ENCODE results near the gene DCUN1D3.
"Not testable (repeated sequence)": the region's sequence is repeated elsewhere in the genome, so short reads cannot be mapped to it uniquely, and the experiment has no call there.

The DCUN1D3 gene

GRCh38 chr16:20822521-20823325, 77.4 kb downstream of the DCUN1D3 start:
- DNase-seq (ENCODE audit: low read depth), result no peak

GRCh38 chr16:20821682-20822081, 78.5 kb downstream of the DCUN1D3 start:
- no peak for DNase-seq (ENCODE audit: low read depth)

GRCh38 chr16:20818929-20819585, 81.1 kb downstream of the DCUN1D3 start:
- no peak for DNase-seq (ENCODE audit: low read depth)

- DNase-seq (ENCODE audit: low read depth), result no peak
These were observed 85.4 kb downstream of the DCUN1D3 start for GRCh38 chr16:20814784-20815183.

GRCh38 chr16:20812510-20812909, 87.6 kb downstream of the DCUN1D3 start:
- DNase-seq (ENCODE audit: low read depth), result no peak

GRCh38 chr16:20811889-20812439, 88.2 kb downstream of the DCUN1D3 start:
- DNase-seq (ENCODE audit: low read depth), result no peak

- no peak for DNase-seq (ENCODE audit: low read depth)
These were observed 92.3 kb downstream of the DCUN1D3 start for GRCh38 chr16:20807862-20808261.

- peak; percentile 50 for DNase-seq (ENCODE audit: low read depth)
These were observed 93.7 kb downstream of the DCUN1D3 start, which contains the start of the genes ERI2 and REXO5 for GRCh38 chr16:20806168-20807050. Gene ERI2 (minus strand): TSS chr16:20806472. CDS start chr16:20806430, 42 bp downstream. Gene REXO5 (plus strand): TSS chr16:20806527. CDS start chr16:20806954, 427 bp downstream.

GRCh38 chr16:20805684-20806167, 94.4 kb downstream of the DCUN1D3 start:
- not testable (repeated sequence) for DNase-seq (ENCODE audit: low read depth)

Data from activated T-cell treated with anti-CD3 and anti-CD28 coated beads for 1 hour (primary cell).